GM18861 (cell line): ENCODE data around the gene IGFL1.
"Not testable (repeated sequence)": the region's sequence is repeated elsewhere in the genome, so short reads cannot be mapped to it uniquely, and the experiment has no call there.

ENCODE experiments used
- ATAC-seq: cut with Tn5 transposase; IDR thresholded peaks from one replicate; pipeline ENCODE4 v1.9.1; 2021; ENCODE audit not compliant: unreplicated experiment

Gene IGFL1

GRCh38 chr19:46229442-46229841 is at the start of gene IGFL1:
IGFL1 (plus strand) TSS chr19:46229742; CDS start chr19:46229775, 33 bp downstream.
- no peak for ATAC-seq

GRCh38 chr19:46180701-46181387 is 48.7 kb upstream of the IGFL1 start:
- no peak for ATAC-seq

- ATAC-seq: no peak
These were observed 48.2 kb upstream of the IGFL1 start for GRCh38 chr19:46181388-46181779.

- ATAC-seq: no peak
These were observed 47.1 kb upstream of the IGFL1 start for GRCh38 chr19:46182476-46182875.

GRCh38 chr19:46184775-46185710 is 44.5 kb upstream of the IGFL1 start:
- ATAC-seq: not testable (repeated sequence)

- no peak for ATAC-seq
These were observed 43.3 kb upstream of the IGFL1 start for GRCh38 chr19:46186101-46186716.

- ATAC-seq: no peak
These were observed 42.8 kb upstream of the IGFL1 start for GRCh38 chr19:46186717-46187101.

GRCh38 chr19:46189971-46190888 is 39.3 kb upstream of the IGFL1 start:
- ATAC-seq: no peak

- no peak for ATAC-seq
These were observed 38.2 kb upstream of the IGFL1 start for GRCh38 chr19:46191356-46191755.

- ATAC-seq: no peak
These were observed 37.6 kb upstream of the IGFL1 start for GRCh38 chr19:46191972-46192371.

GRCh38 chr19:46192626-46192991 is 36.9 kb upstream of the IGFL1 start:
- ATAC-seq: not testable (repeated sequence)

- ATAC-seq: no peak
These were observed 36.4 kb upstream of the IGFL1 start for GRCh38 chr19:46192992-46193650.

- ATAC-seq: no peak
These were observed 35.9 kb upstream of the IGFL1 start for GRCh38 chr19:46193678-46194077.

- no peak for ATAC-seq
These were observed 34.4 kb upstream of the IGFL1 start for GRCh38 chr19:46195104-46195503.

- not testable (repeated sequence) for ATAC-seq
These were observed 33.6 kb upstream of the IGFL1 start for GRCh38 chr19:46195919-46196318.

- no peak for ATAC-seq
These were observed 33.0 kb upstream of the IGFL1 start for GRCh38 chr19:46196410-46197124.

- ATAC-seq: no peak
These were observed 32.0 kb upstream of the IGFL1 start for GRCh38 chr19:46197314-46198070.

GRCh38 chr19:46198756-46199155 is 30.8 kb upstream of the IGFL1 start:
- ATAC-seq: no peak
